Neural cell (in vitro differentiated cells): ENCODE data around the gene SELENOV. TPM values are rescaled to one million over a fixed set of nuclear protein-coding genes. Genes with fewer than 3 reads are reported as not detected.

Experiments used
- H2AFZ ChIP-seq: fragments of 200-600, 300-800 bp; sonication (generic), shearing (Covaris generic); 2 replicates; pipeline ENCODE4 v1.6.0; 2014; ENCODE audit warnings: low read depth, mild to moderate bottlenecking, antibody characterized with exemption, low read length, moderate library complexity
- H3F3A ChIP-seq: fragments of 200-600 bp; shearing (Covaris generic); 2 replicates; pipeline ENCODE4 v1.6.1; 2016; ENCODE audit warnings: mild to moderate bottlenecking, moderate library complexity, mixed read lengths, antibody characterized with exemption, low read length; ENCODE audit not compliant: insufficient read depth, poor library complexity, severe bottlenecking
- H3K27ac ChIP-seq: fragments of 200-600, 300-800 bp; sonication (generic), shearing (Covaris generic); 2 replicates; pipeline ENCODE4 v1.5.1; 2014; ENCODE audit warnings: mild to moderate bottlenecking, low read length, moderate library complexity
- H3K27me3 ChIP-seq: fragments of 300-800, 200-600 bp; sonication (generic), shearing (Covaris generic); 2 replicates; pipeline ENCODE4 v1.6.0; 2014; ENCODE audit warnings: mild to moderate bottlenecking, low read depth, low read length, moderate library complexity; ENCODE audit not compliant: insufficient read depth
- H3K36me3 ChIP-seq: fragments of 300-800, 200-600 bp; sonication (generic), shearing (Covaris generic); 2 replicates; pipeline ENCODE4 v1.5.1; 2014; ENCODE audit warnings: mild to moderate bottlenecking, antibody characterized with exemption, low read length, moderate library complexity; ENCODE audit not compliant: insufficient read depth
- H3K4me2 ChIP-seq: fragments of 300-800, 200-600 bp; sonication (generic), shearing (Covaris generic); 2 replicates; pipeline ENCODE4 v1.6.0; 2014; ENCODE audit warnings: mild to moderate bottlenecking, low read length
- H3K4me3 ChIP-seq: fragments of 300-800, 200-600 bp; sonication (generic), shearing (Covaris generic); 2 replicates; pipeline ENCODE4 v1.5.1; 2014; ENCODE audit warnings: mild to moderate bottlenecking, low read length, moderate library complexity
- H3K79me2 ChIP-seq: fragments of 200-600 bp; shearing (Covaris generic); replicated peaks from 2 replicates; pipeline ENCODE4 v1.6.0; 2014; ENCODE audit warnings: mild to moderate bottlenecking, low read length, moderate library complexity; ENCODE audit not compliant: insufficient read depth
- H3K9ac ChIP-seq: fragments of 300-800, 200-600 bp; sonication (generic), shearing (Covaris generic); 2 replicates; pipeline ENCODE4 v1.6.1; 2016; ENCODE audit warnings: mild to moderate bottlenecking, low read length, mixed read lengths
- H3K9me2 ChIP-seq: fragments of 200-600 bp; shearing (Covaris generic); 2 replicates; pipeline ENCODE4 v1.6.1; 2016; ENCODE audit warnings: mild to moderate bottlenecking, low read length, mixed read lengths; ENCODE audit not compliant: insufficient read depth
- H3K9me3 ChIP-seq: fragments of 200-600, 300-800 bp; sonication (generic), shearing (Covaris generic); 2 replicates; pipeline ENCODE4 v1.6.1; 2016; ENCODE audit warnings: mild to moderate bottlenecking, mixed run types, low read length, moderate library complexity, mixed read lengths
- H4K20me1 ChIP-seq: fragments of 200-600 bp; shearing (Covaris generic); 2 replicates; pipeline ENCODE4 v1.6.1; 2016; ENCODE audit warnings: mild to moderate bottlenecking, mixed run types; ENCODE audit not compliant: insufficient read depth
- CTCF ChIP-seq: fragments of 450-650 bp; IDR thresholded peaks from 2 replicates; pipeline ENCODE4 v1.5.1; 2014; ENCODE audit warnings: antibody characterized with exemption, mild to moderate bottlenecking, moderate library complexity; ENCODE audit not compliant: poor library complexity, severe bottlenecking
- EP300 ChIP-seq: fragments of 450-650 bp; conservative IDR thresholded peaks from 2 replicates; pipeline ENCODE4 v1.6.1; 2014; ENCODE audit warnings: antibody characterized with exemption, mild to moderate bottlenecking, moderate library complexity; ENCODE audit not compliant: poor library complexity, severe bottlenecking
- EZH2 ChIP-seq: fragments of 200-600, 300-800 bp; shearing (Covaris generic), sonication (generic); IDR thresholded peaks from 2 replicates; pipeline ENCODE4 v1.6.1; 2014; ENCODE audit warnings: antibody characterized with exemption, low read length, borderline replicate concordance, mild to moderate bottlenecking; ENCODE audit not compliant: insufficient read depth, poor library complexity, severe bottlenecking
- MXI1 ChIP-seq: fragments of 450-650 bp; conservative IDR thresholded peaks from 2 replicates; pipeline ENCODE4 v1.6.1; 2014; ENCODE audit warnings: antibody characterized with exemption, mild to moderate bottlenecking; ENCODE audit not compliant: poor library complexity, severe bottlenecking
- POLR2AphosphoS5 ChIP-seq: IDR thresholded peaks from 2 replicates; pipeline ENCODE4 v1.6.1; 2012
- RAD21 ChIP-seq: fragments of 450-650 bp; conservative IDR thresholded peaks from 2 replicates; pipeline ENCODE4 v1.6.1; 2014; ENCODE audit warnings: antibody characterized with exemption, mild to moderate bottlenecking, moderate library complexity
- REST ChIP-seq: IDR thresholded peaks from 2 replicates; pipeline ENCODE4 v1.6.1; 2012; ENCODE audit warnings: borderline replicate concordance
- SMC3 ChIP-seq: fragments of 450-650 bp; conservative IDR thresholded peaks from 2 replicates; pipeline ENCODE4 v1.6.1; 2014; ENCODE audit warnings: antibody characterized with exemption, mild to moderate bottlenecking, moderate library complexity; ENCODE audit not compliant: poor library complexity
- TAF1 ChIP-seq: IDR thresholded peaks from 2 replicates; pipeline ENCODE4 v1.6.1; 2012; ENCODE audit warnings: low read depth
- polyA plus RNA-seq: library from polyadenylated mRNA; depleted of rRNA; stranded (reverse); fragments of >200 nt; gene quantifications from 2 replicates; pipeline ENCODE4 v1.2.3, GENCODE V29; 2014

SELENOV gene
- polyA plus RNA-seq, 1 donor from 2014 or later = 1.3 TPM

- H2AFZ ChIP-seq = no peak overlapping the region
Observed at GRCh38 chr19:39533791-39534190, 18.9 kb downstream of the SELENOV start.

GRCh38 chr19:39539165-39539517 is 24.2 kb downstream of the SELENOV start:
- H3K4me3 ChIP-seq = peak overlapping the region; percentile 73
- no peak for TF ChIP-seq MXI1
- peak; percentile 35 for TF ChIP-seq REST
- no peak for TF ChIP-seq SMC3
- no peak for TF ChIP-seq EP300
- H2AFZ ChIP-seq = no peak overlapping the region
- peak overlapping the region; percentile 79 for H3K4me2 ChIP-seq
- no peaks in the 10 kb centered on the region for H3F3A ChIP-seq
- peak overlapping the region; percentile 96 for H3K27ac ChIP-seq
- H3K79me2 ChIP-seq = peaks cover 18% of the 10 kb centered on the region
- H3K36me3 ChIP-seq = no peaks in the 10 kb centered on the region
- H3K9me2 ChIP-seq = no peaks in the 10 kb centered on the region
- H3K27me3 ChIP-seq = no peaks in the 10 kb centered on the region
- no peaks in the 10 kb centered on the region for H4K20me1 ChIP-seq
- peak overlapping the region; percentile 97 for H3K9ac ChIP-seq
- no peaks in the 10 kb centered on the region for H3K9me3 ChIP-seq

More at GRCh38 chr19:39533791-39534190, 18.9 kb downstream of the SELENOV start:
- Histone ChIP-seq H3K9ac (no peak overlapping the region), H3K9me3 (no peaks in the 10 kb centered on the region), H3K9me2 (no peaks in the 10 kb centered on the region), H3K27ac (no peak overlapping the region), H3K4me3 (no peak overlapping the region), H3K4me2 (no peak overlapping the region), H3K27me3 (no peaks in the 10 kb centered on the region), H4K20me1 (no peaks in the 10 kb centered on the region), H3K36me3 (no peaks in the 10 kb centered on the region), H3F3A (no peaks in the 10 kb centered on the region), H3K79me2 (peaks cover 45% of the 10 kb centered on the region)
- TF ChIP-seq REST = no peak
- no peak for TF ChIP-seq EZH2
- TF ChIP-seq SMC3 = no peak
- TF ChIP-seq CTCF = no peak
- no peak for TF ChIP-seq EP300
- TF ChIP-seq RAD21 = no peak
- no peak for TF ChIP-seq TAF1
- no peak for TF ChIP-seq MXI1
- no peak for TF ChIP-seq POLR2AphosphoS5
